NCI-H526 treated with DMSO at 0.1 percent for 48 hours (cell line): ENCODE results near the gene MXD1.
"Not testable (repeated sequence)": the region's sequence is repeated elsewhere in the genome, so short reads cannot be mapped to it uniquely, and the experiment has no call there.

Source experiments
- DNase-seq: peaks from one replicate; lab custom pipeline; 2025; lab: John Stamatoyannopoulos, UW

MXD1 gene, protein sequence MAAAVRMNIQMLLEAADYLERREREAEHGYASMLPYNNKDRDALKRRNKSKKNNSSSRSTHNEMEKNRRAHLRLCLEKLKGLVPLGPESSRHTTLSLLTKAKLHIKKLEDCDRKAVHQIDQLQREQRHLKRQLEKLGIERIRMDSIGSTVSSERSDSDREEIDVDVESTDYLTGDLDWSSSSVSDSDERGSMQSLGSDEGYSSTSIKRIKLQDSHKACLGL

DNA sequence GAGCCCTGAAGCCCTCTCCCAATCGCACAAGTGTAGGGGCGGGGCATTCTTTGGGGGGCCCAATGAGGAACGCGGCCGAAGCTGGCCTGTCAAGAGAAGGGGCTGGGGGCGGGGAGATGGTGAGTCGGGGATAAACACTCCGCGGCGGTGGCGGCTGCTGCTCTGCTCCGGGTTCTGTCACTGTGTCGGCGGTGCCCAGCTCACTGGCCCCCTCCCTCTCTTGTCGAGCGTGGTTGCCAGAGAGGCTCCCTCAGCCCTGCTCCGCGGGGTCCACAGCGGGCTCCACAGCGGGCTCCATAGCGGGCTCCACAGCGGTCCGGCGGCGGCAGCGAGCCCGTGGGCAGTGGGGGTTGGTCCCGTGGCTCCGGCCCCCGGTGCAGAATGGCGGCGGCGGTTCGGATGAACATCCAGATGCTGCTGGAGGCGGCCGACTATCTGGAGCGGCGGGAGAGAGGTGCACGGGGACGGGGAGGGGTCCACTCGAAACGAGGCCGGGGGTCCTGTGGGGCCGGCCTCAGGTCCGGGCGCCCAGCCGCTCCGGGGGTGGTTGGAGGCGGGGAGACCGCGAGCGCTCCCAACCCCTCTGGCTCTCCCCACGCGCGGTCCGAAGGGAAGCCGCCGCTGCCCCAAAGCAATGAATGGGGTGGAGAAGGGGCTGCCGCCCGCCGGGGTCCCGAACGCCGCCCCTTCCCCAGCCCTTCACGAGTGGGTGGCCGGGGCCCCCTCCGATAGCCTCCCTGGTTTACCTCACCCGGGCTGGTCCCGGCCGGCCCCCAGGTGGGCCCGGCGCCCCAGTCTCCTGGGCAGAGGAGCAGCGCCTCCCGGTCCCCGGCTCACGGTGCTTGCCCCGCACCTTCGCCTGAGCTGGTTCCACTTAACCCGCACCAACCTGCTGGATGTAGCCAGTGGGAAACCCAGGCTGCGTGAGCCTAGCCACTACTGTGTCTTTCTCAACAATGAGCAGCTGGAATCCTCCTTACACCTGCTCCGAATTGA is at the start of gene MXD1:
TSS of gene MXD1 (plus strand) at position 160 of the 996 bp plus-strand sequence. CDS start at position 382, 222 bp downstream.
- no peak for DNase-seq

DNA sequence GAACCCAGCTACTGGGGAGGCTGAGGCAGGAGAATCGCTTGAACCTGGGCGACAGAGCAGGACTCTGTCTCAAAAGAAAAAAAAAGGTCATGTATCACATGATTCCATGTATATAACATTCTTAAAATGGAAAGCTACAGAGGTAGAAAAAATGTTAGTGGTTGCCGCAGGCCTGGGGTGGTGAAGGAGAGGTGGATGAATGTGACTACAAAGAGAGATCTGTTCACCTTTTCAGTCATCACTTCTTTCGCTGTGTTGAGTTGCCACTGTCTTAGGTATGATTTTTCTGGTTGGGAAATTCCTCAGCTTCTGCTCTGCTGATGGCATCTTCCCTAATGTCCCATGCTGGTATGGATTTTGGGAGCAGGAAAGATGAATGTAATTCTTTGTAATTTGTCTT is 26.5 kb upstream of the MXD1 start:
- DNase-seq = no peak

DNA sequence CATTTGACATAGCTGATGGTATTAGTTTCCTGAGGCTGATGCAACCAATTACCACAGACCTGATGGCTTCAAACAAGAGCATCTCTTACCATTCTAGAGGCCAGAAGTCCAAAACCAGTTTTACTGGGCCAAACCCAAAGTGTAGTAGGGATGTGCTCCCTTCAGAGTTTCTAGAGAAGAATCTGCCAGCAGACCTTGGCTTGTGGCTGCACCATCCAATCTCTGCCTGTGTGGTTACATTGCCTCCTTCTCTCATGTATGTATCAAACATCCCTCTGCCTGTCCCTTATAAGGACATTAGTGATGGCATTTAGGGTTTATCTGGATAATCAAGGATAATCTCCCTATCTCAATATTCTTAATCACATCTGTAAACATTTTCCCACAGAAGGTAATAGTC is 25.6 kb upstream of the MXD1 start:
- no peak for DNase-seq

DNA sequence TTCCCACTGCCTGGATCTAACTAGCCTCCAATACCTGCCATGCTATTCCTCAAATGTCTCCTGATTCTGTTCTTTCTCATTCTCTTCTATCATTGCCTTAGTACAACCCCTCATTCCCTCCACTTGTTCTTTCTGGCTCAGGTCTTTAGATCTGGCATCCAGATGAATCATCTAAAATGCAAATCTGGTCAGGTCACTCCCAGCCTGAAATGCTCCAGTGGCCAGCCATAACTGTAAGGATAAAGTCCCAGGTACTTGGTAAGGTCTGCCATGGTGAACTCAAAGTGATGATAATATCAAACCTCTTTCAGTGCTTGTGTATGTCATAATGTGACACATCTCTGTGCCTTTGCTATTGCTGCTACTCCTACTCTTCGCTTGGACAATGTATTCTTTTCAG is 24.0 kb upstream of the MXD1 start:
- no peak for DNase-seq

DNA sequence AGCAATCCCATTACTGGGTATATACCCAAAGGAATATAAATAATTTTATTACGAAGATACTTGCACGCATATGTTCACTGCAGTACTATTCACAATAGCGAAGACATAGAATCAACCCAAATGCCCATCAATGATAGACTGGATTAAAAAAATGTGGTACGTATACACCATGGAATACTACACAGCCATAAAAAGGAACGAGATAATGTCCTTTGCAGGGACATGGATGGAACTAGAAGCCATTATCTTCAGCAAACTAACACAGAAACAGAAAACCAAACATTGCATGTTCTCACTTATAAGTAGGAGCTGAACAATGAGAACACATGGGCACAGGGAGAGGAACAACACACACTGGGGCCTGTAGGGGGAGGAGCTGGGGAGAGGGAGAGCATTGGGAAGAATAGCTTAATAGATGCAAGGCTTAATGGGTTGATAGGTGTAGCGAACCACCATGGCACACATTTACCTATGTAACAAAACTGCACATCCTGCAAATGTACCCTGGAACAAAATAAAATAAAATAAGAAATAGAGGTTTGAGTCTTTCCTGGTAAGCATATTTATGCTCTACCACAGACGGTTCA is 22.0 kb upstream of the MXD1 start:
- not testable (repeated sequence) for DNase-seq

DNA sequence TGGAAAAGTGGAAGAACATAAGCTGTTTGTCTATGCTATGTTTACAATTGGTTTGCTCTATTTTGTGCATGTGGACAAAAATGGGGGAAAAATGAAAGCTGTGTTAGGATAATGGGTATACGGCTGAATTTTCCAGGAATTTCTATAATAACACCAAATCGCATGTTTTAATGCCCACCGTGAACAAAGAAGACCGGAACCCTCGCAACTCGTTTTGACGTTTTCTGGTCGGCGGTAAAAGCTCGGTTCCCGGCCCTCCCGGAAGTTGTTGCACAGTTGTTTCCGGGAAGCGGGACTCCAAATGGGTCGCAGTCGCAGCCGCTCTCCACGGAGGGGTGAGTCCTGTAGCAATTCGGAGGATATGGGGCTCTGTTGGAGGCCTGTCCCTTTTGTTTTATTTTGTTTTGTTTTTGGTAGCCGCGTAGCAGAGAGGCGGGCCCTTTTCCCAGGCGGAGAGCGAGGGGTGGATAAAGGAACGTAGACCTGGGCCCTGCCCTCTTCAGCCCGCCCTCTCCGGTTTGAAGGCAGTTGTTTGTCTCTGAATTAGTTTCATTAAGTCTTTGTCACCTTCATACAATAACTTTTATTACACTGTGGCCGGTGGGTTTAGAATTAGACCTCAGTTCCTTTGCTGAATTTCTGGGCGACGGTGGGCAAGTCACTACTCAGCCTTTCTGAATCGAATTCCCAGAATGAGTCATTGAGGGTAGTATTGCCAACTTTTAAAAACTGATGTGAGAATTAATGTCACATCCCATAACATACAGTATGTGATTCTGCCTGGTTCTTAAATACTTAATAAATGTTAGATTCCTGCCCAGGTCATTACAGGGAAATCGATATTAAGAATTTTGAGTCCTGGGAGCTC is 21.0 kb upstream of the MXD1 start, which contains the start of gene SNRNP27:
TSS of gene SNRNP27 (plus strand) at position 273 of the 868 bp plus-strand sequence. CDS start at position 302, 29 bp downstream.
- DNase-seq = peak; percentile 58

DNA sequence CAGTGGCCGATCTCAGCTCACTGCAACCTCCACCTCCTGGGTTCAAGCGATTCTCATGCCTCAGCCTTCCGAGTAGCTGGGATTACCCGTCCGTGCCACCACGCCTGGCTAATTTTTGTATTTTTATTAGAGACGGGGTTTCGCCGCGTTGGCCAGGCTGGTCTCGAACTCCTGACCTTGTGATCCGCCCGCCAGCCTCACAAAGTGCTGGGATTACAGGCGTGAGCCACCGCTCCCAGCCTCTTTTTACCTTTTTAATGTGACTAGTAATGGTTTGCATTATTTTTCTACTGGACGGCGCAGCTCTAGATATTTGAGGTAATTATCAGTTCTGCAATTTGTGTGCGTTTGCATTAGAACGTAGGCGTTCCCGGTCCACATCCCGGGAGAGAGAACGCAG is 20.2 kb upstream of the MXD1 start:
- not testable (repeated sequence) for DNase-seq

DNA sequence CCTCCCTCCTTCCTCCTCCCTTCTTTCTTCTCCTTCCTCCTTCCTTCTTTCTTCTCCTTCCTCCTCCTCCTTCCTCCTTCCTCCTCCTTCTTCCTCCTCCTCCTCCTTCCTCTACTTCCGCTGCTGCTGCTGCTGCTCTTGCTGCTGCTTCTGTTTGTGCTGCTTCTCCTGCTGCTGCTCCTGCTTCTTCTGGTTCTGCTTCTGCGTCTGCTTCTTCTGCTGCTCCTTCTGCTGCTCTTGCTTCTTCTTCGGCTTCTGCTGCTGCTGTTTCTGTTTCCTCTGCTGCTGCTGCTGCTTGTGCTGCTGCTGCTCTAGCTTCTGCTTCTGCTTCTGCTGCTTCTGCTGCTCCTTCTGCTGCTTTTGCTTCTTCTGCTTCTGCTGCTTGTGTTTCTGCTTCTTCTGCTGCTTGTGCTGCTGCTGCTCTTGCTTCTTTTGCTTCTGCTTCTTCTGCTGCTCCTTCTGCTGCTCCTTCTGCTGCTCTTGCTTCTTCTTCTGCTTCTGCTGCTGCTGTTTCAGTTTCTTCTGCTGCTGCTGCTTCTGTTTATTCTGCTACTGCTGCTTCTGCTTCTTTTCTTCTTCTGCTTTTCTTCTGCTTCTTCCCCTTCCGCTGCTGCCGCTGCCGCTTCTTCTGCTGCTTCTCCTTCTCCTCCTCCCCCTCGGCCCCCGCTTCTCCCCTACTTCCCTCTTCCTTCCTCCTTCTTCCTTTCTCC is 12.5 kb upstream of the MXD1 start:
- DNase-seq = no peak

DNA sequence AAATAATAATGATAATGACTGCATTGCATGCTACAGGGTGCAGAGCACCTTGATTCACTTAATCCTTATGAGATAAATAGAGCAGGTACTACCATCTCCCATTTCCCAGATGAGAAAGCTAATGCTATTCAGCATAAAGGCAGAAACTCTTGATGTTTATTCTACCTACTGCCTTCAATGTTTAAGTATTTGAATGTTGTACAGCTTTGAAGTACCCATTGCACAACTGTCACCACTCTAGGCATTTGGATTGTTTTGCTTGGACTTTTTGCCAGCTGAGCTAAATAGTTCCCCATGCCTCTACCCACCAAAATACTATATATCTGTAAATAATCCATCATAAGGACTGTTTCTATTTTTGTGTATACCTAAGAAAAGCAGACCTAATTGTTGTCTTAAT is 7.7 kb upstream of the MXD1 start:
- DNase-seq = no peak

DNA sequence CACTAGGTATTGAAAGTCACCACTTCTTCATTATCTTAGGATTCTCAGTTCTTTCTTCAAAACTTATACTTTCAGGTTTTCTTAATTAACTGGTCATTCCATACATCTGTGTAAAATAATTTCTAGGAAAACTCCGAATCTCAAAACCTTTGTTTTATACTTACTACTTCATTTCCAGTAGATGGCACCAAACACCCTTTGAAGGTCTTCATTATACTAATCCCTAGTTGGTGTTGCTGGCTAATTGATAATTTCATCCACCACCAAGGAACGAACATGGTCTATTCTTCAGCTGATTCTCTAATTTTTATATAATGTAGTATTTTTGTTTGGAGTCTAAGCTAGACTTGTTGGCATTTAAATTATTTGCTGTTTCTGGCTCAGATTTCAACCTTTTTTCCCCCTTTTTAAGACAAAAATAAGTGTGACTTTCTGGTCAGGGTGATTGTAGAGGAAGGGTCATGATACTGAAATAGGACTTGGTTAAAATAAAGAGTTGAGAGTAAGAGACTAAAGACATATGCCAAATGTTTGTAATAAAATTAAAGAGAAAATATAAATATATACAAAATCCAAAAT is 2.8 kb upstream of the MXD1 start:
- DNase-seq = peak; percentile 47

DNA sequence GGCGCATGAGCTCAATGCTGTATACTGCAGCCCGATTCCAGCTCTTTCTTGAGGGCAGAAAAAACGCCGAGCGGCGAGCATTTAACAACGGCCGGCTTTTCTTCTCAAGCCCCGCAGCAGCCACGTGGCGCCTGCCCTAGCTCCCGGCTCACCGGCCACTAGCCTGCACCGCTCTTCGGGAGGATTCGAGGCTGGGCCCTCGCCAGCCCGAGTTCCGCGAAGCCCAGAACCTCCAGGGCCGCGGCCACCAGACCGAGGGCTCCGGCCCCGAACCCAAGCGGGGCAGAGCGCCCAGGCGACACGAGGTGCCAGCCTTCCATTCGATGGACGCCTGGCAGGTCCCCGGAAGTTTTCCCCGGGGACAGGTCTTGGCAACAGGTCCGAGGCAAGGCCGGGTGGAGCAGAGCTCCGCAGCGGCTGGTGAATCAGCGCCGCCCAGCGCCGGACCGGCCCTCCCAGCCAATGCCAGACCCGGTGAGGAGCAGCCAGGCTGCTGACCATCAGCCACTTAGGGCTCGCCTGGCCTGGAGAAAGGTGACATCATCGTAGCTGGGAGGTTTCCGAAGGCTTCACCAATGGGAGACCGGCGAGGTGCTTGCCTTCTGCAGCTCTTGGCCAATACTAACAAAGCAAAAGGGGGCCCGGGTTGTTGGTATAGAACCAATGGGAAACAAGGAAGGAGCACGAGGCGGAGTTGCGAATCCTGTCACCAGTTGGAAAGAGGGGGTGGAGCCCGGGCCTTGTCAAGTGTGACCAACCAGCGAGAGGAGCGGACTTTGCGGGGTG is 552 bp upstream of the MXD1 start:
- peak; percentile 100 for DNase-seq

DNA sequence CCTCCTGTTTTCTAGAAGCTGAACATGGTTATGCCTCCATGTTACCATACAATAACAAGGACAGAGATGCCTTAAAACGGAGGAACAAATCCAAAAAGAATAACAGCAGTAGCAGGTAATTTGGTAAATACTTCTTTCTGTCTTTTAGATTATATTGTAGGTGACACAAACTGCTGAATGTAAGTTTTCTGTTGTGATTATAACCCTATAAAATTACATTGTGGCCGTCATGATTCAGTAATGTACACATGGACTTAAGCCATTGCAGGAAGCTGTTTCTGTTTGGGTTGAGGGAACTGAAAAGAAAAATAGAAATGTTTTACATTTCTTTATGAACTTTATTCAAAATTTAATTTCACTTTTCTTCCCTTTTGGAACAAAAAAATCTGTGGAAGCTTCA is 1.2 kb downstream of the MXD1 start:
- no peak for DNase-seq

DNA sequence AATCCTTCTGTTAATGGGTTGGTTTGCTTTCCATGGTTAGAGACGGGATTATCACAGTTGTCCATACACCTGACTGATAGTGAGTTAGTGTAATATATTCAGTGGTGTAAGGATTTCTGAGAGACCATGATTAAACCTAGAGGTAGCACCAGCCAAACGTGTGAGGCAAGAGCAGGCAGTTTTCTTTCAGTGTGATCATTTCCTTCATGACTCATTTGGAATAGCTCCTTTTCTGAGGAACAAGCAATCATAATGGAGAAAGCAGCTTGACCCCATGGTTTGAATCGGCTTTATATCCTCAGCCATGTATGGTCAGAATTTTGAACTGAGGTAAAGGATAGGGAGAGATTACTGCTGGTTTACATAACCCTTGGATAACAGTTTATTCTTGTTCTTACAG is 2.9 kb downstream of the MXD1 start:
- no peak for DNase-seq

DNA sequence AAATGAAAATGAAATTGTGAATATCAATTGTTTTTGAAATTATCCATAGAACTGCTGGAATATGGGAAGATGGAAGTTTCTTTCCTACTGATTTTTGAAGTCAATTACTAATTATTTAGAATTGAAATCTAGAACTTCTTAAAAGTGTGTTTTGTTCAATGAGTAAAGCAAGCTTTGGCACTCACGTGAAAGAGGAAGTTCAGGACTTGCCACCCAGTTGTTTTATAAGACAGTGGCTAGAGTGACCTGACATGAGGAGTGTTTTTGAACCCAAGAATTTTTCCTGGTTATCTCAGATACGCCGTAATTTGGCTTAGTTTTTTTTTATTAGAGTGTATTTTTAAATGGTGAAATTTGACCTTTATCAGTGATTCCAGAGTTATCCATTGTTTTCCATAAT is 3.5 kb downstream of the MXD1 start:
- DNase-seq = no peak

DNA sequence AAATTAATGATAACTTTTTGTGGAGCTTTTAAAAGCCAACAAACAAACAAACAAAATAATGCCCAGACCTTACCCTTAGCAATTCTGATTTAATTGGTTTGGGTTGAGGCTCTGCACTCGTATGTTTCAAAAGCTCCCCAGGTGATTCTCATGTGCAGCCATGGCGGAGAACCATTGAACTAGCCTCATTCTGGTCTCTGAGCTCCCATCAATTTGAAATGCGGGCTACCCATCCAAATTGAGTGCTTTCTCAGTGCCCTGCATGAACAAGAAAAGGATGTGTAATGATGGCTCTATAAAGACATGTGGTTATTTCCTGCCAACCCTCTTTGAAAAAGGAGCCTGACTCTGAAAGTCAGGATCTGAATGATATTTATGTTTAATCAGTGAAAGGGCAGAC is 8.2 kb downstream of the MXD1 start:
- no peak for DNase-seq

DNA sequence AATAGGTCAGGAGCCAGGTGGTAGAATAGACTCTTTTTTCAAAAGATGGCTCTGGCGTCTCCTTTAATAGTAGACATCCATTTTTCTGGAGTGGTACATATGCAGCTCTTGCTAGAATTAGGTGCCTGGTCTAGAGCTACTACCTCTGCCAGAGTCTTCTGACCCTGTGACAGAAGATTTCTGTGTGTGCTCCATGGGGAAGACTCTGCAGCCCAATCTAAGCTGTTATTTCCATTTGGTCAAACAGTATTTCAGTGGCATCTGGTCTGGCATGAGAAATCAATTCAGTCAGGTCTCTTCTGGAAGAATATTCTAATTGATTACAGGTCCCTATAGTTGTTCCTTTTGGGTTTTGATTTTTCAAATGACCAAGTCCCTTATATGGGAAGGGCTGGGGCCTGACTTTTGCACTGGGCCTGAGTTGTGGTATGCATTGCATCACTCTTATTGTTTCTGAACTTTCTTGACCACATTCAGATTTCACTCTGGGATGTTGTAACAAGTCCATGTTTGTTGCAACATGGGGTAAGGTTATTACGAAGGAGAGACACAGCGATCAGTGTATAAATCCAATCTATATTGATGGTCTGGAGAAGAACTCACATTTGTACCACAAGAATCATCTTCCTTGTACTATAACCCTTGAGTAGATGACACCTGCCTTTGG is 12.1 kb downstream of the MXD1 start:
- DNase-seq = no peak

DNA sequence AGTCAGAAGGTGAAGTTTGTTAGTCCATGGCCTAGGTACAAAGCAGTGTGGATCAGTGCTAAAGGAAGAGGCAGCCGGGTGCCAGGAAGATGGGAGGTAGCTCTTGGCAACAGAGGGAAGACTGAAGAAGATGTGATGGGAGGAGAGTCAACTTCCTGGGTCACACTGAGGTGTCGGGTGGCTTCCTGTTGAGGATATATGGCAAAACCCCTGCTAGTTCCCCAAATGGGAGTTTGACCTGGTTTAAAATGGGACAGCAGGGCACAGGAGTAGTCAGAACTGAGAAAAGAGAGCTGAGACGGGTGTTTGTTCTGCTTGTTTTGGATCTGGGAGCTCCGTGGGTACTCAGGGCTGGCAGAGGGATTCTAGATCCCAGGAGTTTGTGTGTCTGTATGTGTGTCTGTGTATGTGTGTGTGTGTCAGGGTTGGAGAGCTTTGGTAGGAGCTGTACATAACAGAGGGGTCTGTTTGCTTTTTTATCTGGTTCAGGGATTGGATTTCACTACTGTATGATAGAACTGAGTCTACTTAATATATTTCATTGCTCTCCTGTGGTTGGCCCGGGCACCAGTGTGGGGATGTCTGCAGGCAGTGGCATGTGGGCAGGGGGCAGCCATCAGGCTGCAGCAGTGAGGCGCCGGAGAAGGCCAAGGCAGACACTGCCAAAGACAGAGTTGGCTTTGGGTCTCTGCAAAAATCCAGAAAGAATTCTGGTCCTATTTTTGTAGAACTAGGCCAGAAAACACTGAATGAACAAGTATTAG is 17.1 kb downstream of the MXD1 start:
- no peak for DNase-seq

DNA sequence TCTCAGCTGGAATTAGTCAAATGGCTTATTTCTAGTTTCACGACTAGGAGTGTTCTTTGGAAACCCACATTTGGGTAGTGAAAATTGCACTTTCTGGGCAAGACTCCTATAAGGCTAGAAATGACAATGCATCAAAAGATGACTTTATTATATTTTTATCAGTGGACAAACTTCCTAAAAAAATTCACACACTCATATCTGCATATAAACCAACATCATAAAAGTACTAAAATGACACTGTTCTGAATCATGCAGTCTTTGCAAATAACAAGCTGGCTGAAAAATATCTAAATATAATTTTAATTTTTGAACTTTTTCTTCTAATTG is 17.6 kb downstream of the MXD1 start:
- DNase-seq = no peak
